ENCODE results near the gene MYL12A.

Gene MYL12A

GRCh38 chr18:3279201-3280185 lies 31.9 kb downstream of the MYL12A start:
- Histone ChIP-seq H3K9ac (ENCODE audit: low read length in 5 of 5) (peak overlapping the region in 1 of 5 donors; percentile 10), H3K4me1 (ENCODE audit: control insufficient read depth in 5 of 5, insufficient read depth in 5 of 5, low read length in 5 of 5) (peaks cover 0 to 17% (median 5%) of the 10 kb centered on the region in 5 donors), H3K9me3 (ENCODE audit: control insufficient read depth in 5 of 5, low read length in 5 of 5) (no peaks in the 10 kb centered on the region), H3K4me3 (ENCODE audit: low read depth in 1 of 5, low read length in 5 of 5) (no peak overlapping the region), H3K27me3 (ENCODE audit: control insufficient read depth in 5 of 5, insufficient read depth in 4 of 5, low read length in 5 of 5) (no peaks in the 10 kb centered on the region), H3K27ac (ENCODE audit: low read depth, low read length) (no peak overlapping the region), H3K36me3 (ENCODE audit: control insufficient read depth in 5 of 5, insufficient read depth in 5 of 5, low read length in 5 of 5) (peaks cover 37 to 42% (median 38%) of the 10 kb centered on the region in 5 donors)

- no peak overlapping the region for H3K9ac ChIP-seq (ENCODE audit: low read length in 5 of 5)
- H3K36me3 ChIP-seq (ENCODE audit: control insufficient read depth in 5 of 5, insufficient read depth in 5 of 5, low read length in 5 of 5), result peaks cover 17 to 22% (median 18%) of the 10 kb centered on the region in 5 donors
Measured at GRCh38 chr18:3281456-3282400, 34.1 kb downstream of the MYL12A start.

GRCh38 chr18:3283253-3283863 lies 35.8 kb downstream of the MYL12A start:
- H3K9ac ChIP-seq (ENCODE audit: low read length in 5 of 5), result no peak overlapping the region
- peak overlapping the region in 1 of 5 donors; percentile 30 for H3K4me3 ChIP-seq (ENCODE audit: low read depth in 1 of 5, low read length in 5 of 5)
- no peaks in the 10 kb centered on the region for H3K9me3 ChIP-seq (ENCODE audit: control insufficient read depth in 5 of 5, low read length in 5 of 5)
- H3K27ac ChIP-seq (ENCODE audit: low read depth, low read length), result no peak overlapping the region
- peaks cover 0 to 17% (median 5%) of the 10 kb centered on the region in 5 donors for H3K4me1 ChIP-seq (ENCODE audit: control insufficient read depth in 5 of 5, insufficient read depth in 5 of 5, low read length in 5 of 5)
- H3K27me3 ChIP-seq (ENCODE audit: control insufficient read depth in 5 of 5, insufficient read depth in 4 of 5, low read length in 5 of 5), result no peaks in the 10 kb centered on the region
- H3K36me3 ChIP-seq (ENCODE audit: control insufficient read depth in 5 of 5, insufficient read depth in 5 of 5, low read length in 5 of 5), result peaks cover 3 to 9% (median 8%) of the 10 kb centered on the region in 5 donors

More at GRCh38 chr18:3281456-3282400, 34.1 kb downstream of the MYL12A start:
- Histone ChIP-seq H3K9me3 (ENCODE audit: control insufficient read depth in 5 of 5, low read length in 5 of 5) (no peaks in the 10 kb centered on the region), H3K4me1 (ENCODE audit: control insufficient read depth in 5 of 5, insufficient read depth in 5 of 5, low read length in 5 of 5) (peaks cover 0 to 17% (median 5%) of the 10 kb centered on the region in 5 donors), H3K27ac (ENCODE audit: low read depth, low read length) (no peak overlapping the region), H3K27me3 (ENCODE audit: control insufficient read depth in 5 of 5, insufficient read depth in 4 of 5, low read length in 5 of 5) (no peaks in the 10 kb centered on the region), H3K4me3 (ENCODE audit: low read depth in 1 of 5, low read length in 5 of 5) (no peak overlapping the region)

- H3K4me3 ChIP-seq (ENCODE audit: low read depth in 1 of 5, low read length in 5 of 5), result no peak overlapping the region
- peaks cover 0 to 5% (median 3%) of the 10 kb centered on the region in 5 donors for H3K36me3 ChIP-seq (ENCODE audit: control insufficient read depth in 5 of 5, insufficient read depth in 5 of 5, low read length in 5 of 5)
- H3K4me1 ChIP-seq (ENCODE audit: control insufficient read depth in 5 of 5, insufficient read depth in 5 of 5, low read length in 5 of 5), result peaks cover 0 to 17% (median 5%) of the 10 kb centered on the region in 5 donors
- no peak overlapping the region for H3K9ac ChIP-seq (ENCODE audit: low read length in 5 of 5)
- H3K27me3 ChIP-seq (ENCODE audit: control insufficient read depth in 5 of 5, insufficient read depth in 4 of 5, low read length in 5 of 5), result no peaks in the 10 kb centered on the region
- no peak overlapping the region for H3K27ac ChIP-seq (ENCODE audit: low read depth, low read length)
- H3K9me3 ChIP-seq (ENCODE audit: control insufficient read depth in 5 of 5, low read length in 5 of 5), result no peaks in the 10 kb centered on the region
Measured at GRCh38 chr18:3283908-3284307, 36.3 kb downstream of the MYL12A start.

GRCh38 chr18:3284501-3284900 lies 36.9 kb downstream of the MYL12A start:
- Histone ChIP-seq H3K4me3 (ENCODE audit: low read depth in 1 of 5, low read length in 5 of 5) (no peak overlapping the region), H3K4me1 (ENCODE audit: control insufficient read depth in 5 of 5, insufficient read depth in 5 of 5, low read length in 5 of 5) (peaks cover 0 to 14% (median 5%) of the 10 kb centered on the region in 5 donors), H3K9me3 (ENCODE audit: control insufficient read depth in 5 of 5, low read length in 5 of 5) (no peaks in the 10 kb centered on the region), H3K9ac (ENCODE audit: low read length in 5 of 5) (no peak overlapping the region), H3K27ac (ENCODE audit: low read depth, low read length) (no peak overlapping the region), H3K36me3 (ENCODE audit: control insufficient read depth in 5 of 5, insufficient read depth in 5 of 5, low read length in 5 of 5) (peaks cover 0 to under 1% (median 0%) of the 10 kb centered on the region in 5 donors), H3K27me3 (ENCODE audit: control insufficient read depth in 5 of 5, insufficient read depth in 4 of 5, low read length in 5 of 5) (no peaks in the 10 kb centered on the region)

GRCh38 chr18:3286159-3286558 lies 38.6 kb downstream of the MYL12A start:
- Histone ChIP-seq H3K36me3 (ENCODE audit: control insufficient read depth in 5 of 5, insufficient read depth in 5 of 5, low read length in 5 of 5) (no peaks in the 10 kb centered on the region), H3K4me3 (ENCODE audit: low read depth in 1 of 5, low read length in 5 of 5) (no peak overlapping the region), H3K9ac (ENCODE audit: low read length in 5 of 5) (no peak overlapping the region), H3K9me3 (ENCODE audit: control insufficient read depth in 5 of 5, low read length in 5 of 5) (no peaks in the 10 kb centered on the region), H3K27ac (ENCODE audit: low read depth, low read length) (no peak overlapping the region), H3K27me3 (ENCODE audit: control insufficient read depth in 5 of 5, insufficient read depth in 4 of 5, low read length in 5 of 5) (no peaks in the 10 kb centered on the region), H3K4me1 (ENCODE audit: control insufficient read depth in 5 of 5, insufficient read depth in 5 of 5, low read length in 5 of 5) (peaks cover 0 to 10% (median 5%) of the 10 kb centered on the region in 5 donors)

GRCh38 chr18:3293196-3293951 lies 45.8 kb downstream of the MYL12A start:
- Histone ChIP-seq H3K9me3 (ENCODE audit: control insufficient read depth in 5 of 5, low read length in 5 of 5) (no peaks in the 10 kb centered on the region), H3K4me3 (ENCODE audit: low read depth in 1 of 5, low read length in 5 of 5) (no peak overlapping the region), H3K27me3 (ENCODE audit: control insufficient read depth in 5 of 5, insufficient read depth in 4 of 5, low read length in 5 of 5) (no peaks in the 10 kb centered on the region), H3K27ac (ENCODE audit: low read depth, low read length) (no peak overlapping the region), H3K9ac (ENCODE audit: low read length in 5 of 5) (no peak overlapping the region), H3K4me1 (ENCODE audit: control insufficient read depth in 5 of 5, insufficient read depth in 5 of 5, low read length in 5 of 5) (peaks cover 2 to 13% (median 12%) of the 10 kb centered on the region in 5 donors), H3K36me3 (ENCODE audit: control insufficient read depth in 5 of 5, insufficient read depth in 5 of 5, low read length in 5 of 5) (no peaks in the 10 kb centered on the region)

- H3K9me3 ChIP-seq (ENCODE audit: control insufficient read depth in 5 of 5, low read length in 5 of 5), result no peaks in the 10 kb centered on the region
- peaks cover 2 to 13% (median 12%) of the 10 kb centered on the region in 5 donors for H3K4me1 ChIP-seq (ENCODE audit: control insufficient read depth in 5 of 5, insufficient read depth in 5 of 5, low read length in 5 of 5)
- no peaks in the 10 kb centered on the region for H3K36me3 ChIP-seq (ENCODE audit: control insufficient read depth in 5 of 5, insufficient read depth in 5 of 5, low read length in 5 of 5)
- H3K9ac ChIP-seq (ENCODE audit: low read length in 5 of 5), result no peak overlapping the region
- no peaks in the 10 kb centered on the region for H3K27me3 ChIP-seq (ENCODE audit: control insufficient read depth in 5 of 5, insufficient read depth in 4 of 5, low read length in 5 of 5)
- H3K27ac ChIP-seq (ENCODE audit: low read depth, low read length), result no peak overlapping the region
- no peak overlapping the region for H3K4me3 ChIP-seq (ENCODE audit: low read depth in 1 of 5, low read length in 5 of 5)
Measured at GRCh38 chr18:3294435-3295080, 47.0 kb downstream of the MYL12A start.

Data from subcutaneous abdominal adipose tissue (tissue), 5 donors.